PC-9 (cell line): Measurements from ENCODE around the gene COL5A1.

Experiments
- CTCF ChIP-seq: fragments of 200-600 bp; sonication (generic); conservative IDR thresholded peaks from 2 replicates; pipeline ENCODE4 v1.6.1; 2017; ENCODE audit warnings: mixed run types, antibody characterized with exemption, mild to moderate bottlenecking, moderate library complexity
- EZH2 ChIP-seq: fragments of 200-600 bp; sonication (generic); IDR thresholded peaks from 2 replicates; pipeline ENCODE4 v1.8.0; 2017; ENCODE audit warnings: antibody characterized with exemption, low read depth

- no peak for TF ChIP-seq EZH2
- TF ChIP-seq CTCF, result no peak
Measured at GRCh38 chr9:134854541-134854981, 213.0 kb downstream of the COL5A1 start.
